GM19023 (cell line): Measurements from ENCODE around the gene RNASEH2A.
"Not testable (repeated sequence)": the region's sequence is repeated elsewhere in the genome, so short reads cannot be mapped to it uniquely, and the experiment has no call there.

ENCODE experiments used
- ATAC-seq: cut with Tn5 transposase; IDR thresholded peaks from one replicate; pipeline ENCODE4 v1.9.1; 2021; ENCODE audit warnings: mild to moderate bottlenecking, moderate library complexity; ENCODE audit not compliant: unreplicated experiment

RNASEH2A gene

DNA sequence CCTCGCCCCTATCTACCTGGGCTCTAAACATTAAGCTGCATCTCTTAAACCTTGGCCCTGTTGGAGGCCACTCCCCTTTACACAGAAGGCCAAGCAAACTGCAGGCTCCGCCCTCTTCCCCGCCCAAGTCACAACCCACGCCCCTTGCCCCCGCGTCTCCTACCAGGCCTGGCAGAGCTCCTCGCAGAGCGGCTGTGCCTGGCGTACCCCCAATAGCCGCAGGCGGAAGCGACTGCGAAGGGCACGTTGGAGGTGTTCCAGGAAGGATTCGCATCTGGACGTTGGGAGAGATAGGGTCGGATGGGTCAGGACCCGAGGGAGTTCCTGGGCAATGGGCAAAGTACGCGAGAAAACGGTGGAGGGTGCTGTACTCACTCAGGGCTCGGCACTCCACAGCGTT, 22.1 kb downstream of the RNASEH2A start:
- no peak for ATAC-seq

DNA sequence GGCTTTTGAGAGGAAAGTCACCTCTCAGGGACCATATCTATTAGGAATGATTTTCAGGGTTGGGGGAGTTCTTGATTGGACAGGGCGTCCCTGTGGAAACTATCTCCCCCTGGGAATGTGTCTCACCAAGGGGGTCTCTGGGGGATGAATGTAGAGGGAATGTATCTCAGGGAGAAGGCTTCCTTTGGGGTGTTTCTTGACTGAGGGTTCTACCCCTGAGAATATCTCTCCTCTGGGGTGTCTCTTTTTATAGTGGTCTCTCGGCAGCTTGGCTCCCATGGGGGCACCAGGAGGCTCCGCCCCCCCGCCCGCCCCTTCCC, 27.0 kb downstream of the RNASEH2A start:
- ATAC-seq, result no peak

DNA sequence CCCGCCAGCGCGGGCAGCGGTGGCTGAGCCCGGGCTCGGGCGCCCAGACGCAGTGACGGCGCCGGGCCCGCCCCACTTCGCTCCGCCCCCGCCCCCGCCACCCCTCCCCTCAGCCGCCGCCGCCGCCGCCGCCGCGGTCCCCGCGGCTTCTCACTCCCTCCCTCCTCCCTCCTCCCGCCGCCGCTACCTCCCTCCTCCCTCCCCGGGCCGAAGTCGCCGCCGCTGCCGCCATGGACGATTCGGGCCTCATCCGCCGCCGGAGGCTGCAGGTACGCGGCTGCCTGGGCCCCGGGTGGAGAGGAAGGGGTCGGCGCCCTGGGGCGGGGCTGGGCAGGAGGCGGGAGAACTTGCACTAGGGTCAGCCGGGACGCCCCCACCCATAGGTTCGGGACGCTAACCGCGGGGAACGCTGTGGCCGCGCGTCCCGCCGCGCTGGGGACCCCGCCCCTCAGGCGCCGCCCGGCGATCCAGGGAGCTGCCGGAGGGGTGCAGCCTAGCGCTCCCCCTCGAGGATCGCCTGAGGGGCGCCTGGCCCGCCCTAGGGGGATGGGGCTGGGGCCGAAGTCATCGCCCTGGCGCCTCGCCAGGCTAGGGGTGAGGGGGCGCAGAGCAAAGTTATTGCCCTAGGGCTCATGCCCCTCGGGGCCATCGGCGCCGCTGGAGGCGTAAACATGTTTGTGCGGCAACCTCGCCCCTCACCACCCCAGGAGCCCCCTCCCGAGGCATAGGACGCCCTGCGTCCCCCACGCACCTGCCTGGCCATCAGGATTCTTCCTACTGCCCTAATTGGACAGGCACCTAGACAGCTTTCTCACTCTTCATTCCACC, 27.6 kb downstream of the RNASEH2A start:
- ATAC-seq, result no peak

DNA sequence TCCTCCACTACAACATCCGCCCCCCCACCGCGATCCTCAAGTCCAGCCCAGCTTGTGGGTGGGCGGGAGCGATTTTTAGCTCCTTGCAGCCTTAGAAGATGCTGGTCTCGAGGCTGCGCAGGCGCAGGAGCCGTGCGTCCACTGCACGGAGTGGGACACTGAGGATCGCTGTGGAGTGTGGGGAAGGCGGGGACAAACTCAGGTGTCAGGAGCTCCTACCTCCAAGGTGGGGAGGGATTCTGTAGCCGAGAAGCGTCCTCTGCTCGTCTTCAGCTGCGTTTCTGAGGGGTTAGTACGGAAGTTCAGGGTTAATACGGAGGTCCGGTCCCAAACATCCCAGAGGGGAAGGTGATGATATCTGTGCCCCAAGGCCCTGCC, 28.2 kb downstream of the RNASEH2A start, which contains the start of gene RTBDN:
TSS of gene RTBDN (minus strand) at position 14 of the 378 bp plus-strand sequence. CDS start 4,600 bp downstream, outside the sequence.
- ATAC-seq, result no peak

DNA sequence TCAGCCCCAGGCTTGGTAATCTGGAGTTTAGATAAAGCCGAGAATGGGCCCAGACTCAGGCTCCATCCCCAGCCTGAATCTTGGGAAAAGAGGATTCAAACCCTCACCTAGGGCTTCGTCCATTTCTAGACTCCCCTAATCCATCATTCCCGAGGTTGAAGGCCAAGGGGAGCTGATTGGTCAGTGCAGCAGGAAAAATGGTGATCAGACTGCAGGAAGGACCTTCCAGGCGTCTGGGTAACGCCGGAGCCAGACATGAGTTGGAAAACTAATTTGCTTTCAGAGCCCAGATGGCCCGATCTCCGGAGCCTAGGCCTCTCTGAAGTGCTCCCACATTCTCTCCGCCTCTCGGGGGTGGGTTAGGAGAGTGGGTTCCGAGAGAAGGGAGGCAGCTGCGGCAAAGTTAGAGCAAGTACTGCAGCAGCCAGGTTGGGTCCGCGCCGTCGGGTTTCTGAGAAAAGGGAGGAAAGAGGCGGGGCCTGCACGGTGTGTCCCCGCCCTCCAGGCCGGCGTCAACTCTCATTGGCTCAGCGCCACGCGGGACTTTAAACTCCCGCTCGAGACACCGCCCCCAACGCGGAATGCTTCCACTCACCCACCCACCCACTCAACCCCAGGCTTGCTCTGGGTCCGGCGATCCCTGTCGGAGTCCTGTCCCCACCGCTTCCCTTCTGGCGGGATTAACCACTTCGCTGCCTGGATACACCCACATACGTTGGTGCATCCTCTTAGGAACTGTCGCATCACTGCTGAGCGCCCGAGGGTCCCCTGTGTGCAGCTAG, 28.8 kb downstream of the RNASEH2A start:
- ATAC-seq, result no peak

DNA sequence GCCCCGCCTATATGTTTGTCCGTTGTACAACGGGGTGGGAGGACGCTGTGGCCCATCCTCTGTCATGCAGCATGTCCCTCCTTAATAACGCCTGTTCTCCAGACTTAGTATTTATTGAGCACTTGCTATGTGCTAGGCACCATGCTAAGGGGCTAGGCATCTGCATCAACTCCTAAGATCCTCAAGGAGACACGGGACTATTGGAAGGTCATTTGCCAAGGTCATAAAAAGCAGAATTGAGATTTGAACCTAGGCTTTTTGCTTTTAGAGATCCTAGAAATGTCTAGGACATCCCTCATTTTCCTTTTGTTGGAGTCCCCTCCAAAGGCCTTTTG, 30.1 kb downstream of the RNASEH2A start:
- no peak for ATAC-seq

DNA sequence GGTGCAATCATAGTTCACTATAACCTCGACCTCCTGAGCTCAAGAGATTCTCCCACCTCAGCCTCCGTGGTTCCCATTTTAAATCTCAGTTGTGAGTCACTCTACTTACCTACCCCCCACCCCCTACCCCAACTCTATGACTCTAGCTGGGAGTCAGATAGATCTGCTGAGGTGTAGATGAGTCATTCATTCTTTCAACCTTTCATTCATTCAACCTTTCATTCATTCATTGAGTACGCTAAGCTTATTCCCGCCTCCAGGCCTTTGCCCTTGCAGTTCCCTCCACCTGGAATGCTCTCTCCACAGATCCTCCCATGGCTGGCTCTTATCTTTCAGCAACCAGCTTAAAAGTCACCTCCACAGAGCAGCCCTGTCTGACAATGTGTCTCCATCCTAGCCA, 30.8 kb downstream of the RNASEH2A start:
- ATAC-seq, result no peak

DNA sequence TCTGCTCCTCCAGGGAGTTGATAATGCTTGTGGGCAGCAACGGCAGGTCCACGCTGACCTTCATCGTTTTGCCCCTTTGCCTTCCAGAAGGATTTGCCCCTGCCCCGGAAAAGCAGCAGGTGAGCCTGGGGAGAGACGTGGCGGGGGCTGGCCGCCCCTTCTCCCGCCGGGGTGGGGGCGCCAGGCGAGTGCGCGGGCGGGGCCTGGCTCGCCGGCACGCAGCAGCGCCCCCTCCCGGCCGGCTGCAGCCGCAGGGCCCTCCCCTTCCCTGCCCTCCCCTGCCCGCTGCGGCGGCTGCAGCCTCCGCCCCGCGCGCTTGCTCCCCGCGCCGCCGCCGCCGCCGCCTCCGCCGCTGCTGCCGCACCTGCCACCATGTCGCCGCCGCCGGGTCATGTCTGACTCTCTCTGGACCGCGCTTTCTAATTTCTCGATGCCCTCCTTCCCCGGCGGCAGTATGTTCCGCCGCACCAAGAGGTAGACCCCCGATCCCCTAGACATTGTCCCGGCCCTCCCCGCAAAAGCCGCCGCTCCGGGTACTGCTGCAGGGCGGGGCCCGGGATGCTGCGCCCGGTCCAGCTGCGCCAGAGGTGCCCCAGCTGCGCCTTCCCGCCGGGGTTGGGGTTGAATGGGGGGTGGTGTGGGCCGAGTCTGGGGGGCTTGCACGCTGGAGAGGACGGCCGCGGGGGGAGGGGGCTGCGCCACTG, 31.9 kb downstream of the RNASEH2A start, which contains the start of gene MAST1:
TSS of gene MAST1 (plus strand) at position 334 of the 704 bp plus-strand sequence. CDS start at position 392, 58 bp downstream.
- no peak for ATAC-seq

DNA sequence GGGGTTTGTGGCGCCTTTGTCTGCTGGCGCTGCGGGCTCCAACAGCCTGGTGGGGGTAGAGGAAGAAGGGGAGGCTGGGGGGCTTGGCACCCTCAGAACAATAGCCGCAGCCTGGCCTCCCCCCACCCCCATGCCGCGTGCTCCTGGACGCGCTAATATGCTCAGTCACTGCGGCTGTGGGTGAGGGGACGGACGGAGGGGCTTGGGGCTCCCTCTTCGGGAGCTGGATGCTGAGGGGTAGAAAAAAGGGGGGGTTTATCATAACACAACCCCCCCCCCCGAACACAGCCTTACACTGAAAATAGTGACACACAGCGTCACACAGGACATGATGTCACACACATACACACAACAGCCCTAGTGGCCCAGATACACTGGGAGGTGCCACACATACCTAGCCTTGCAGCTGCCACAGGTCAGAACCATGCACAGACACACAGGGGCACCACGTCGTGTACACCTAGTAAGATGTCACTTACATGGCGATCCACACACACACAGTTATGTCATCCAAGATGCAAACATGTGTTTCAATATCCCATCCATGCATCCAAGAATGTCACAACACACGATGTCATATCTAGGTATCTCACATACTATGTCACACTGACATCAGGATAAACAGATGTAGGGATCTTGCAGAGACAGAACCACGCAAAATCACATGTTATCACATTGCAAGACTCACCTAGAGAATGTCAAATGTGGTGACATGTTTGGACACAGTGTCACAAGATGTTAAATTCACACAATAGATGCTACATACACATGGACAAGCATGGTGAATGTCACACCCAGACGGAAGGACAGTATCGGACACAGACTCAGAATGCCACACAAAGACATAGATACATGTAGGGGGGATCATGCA, 32.7 kb downstream of the RNASEH2A start:
- ATAC-seq, result no peak

DNA sequence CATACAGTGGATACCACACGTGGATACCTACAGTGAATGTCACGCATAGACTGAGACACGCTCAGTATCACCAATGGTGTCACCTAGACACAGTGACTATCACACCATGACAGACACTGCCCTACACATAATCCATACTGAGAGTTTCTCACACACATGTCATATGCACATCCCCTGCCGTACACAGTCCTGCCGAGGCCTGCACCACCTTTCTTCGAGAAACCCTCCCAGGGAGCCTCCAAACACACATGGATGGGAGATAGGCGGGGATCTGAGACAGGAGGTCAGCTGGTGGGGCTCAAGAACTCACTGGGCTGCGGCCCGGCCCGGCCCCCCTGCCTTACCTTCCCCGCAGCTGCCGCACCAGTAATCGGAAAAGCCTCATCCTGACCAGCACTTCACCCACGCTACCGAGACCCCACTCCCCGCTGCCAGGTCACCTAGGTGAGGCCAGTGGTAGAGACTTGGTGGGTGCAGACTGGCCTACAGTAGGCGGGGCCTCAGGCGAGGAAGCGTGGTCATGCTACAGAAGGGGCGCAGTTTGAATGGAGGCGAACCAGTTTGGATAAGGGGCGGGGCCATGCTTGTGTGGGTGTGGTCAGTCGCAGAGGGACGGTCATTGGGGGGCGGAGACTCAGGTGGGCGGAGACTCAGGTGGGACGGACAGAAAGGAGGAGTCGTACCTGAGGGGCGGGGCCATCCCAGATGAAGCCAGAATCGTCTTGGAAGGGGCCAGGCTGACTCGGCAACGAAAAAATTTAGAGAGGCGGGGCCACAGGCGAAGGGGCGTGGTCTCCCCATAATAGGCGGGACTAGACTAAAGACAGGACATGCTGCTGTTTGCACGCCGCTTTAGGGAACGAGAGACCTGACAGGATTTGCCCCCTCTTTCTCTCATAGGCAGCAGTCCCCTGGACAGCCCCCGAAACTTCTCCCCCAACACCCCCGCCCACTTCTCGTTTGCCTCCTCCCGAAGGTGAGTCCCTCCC, 34.0 kb downstream of the RNASEH2A start:
- ATAC-seq, result no peak

DNA sequence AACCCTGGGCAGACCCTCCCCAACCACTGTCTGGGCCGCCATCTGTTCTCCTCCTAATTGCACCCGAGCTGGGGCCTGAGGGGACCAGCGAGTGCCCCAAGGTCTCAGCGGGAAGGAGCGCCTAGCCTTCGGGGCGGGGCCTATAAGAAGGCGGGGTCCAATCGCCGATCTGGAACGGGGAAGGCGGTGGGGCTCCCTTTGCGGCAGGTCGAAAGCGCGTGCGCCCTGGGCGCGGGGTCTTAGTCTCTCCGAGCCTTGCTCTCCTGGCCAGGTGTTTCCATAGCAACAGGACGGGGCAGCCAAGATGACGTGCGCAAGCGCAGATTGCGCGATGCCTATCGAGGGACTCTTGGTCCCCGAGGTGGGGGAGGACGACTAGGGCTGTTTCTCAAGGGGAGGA, 34.7 kb downstream of the RNASEH2A start:
- ATAC-seq, result no peak

DNA sequence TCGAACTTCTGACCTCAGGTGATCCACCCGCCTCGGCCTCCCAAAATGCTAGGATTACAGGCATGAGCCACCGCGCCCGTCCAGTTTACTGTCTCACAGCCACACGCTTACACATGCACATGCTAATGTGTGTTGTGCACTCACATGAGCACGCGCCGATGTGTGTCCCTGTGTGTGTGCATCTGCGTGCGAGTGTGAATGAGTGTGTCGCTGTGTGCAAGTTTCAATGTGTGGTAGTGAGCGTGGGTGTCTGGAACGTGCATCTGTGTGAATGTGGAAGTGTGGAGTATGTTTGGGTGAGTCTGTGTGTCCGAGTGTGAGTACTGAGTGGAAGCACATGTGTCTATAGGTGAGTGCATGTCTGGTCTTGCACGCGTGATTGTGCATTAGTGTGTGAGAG, 36.1 kb downstream of the RNASEH2A start:
- no peak for ATAC-seq

DNA sequence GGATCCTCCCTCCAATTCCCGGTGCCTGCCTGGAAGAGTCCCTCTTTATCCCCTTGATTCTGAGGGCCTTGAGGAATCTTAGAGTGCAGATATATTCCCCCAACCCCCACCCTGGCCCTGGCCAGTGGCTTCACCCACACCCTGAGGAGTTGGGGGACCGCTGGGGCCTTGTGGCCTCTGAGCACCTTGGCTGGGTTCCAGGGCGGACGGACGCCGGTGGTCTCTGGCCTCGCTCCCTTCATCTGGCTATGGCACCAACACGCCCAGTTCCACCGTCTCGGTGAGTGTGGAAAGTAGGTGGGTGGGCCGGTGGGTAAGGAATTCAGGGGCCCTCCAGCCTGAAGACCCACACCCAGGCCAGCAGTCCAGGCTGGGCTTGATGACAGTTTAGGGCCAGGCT, 36.9 kb downstream of the RNASEH2A start:
- ATAC-seq, result no peak

DNA sequence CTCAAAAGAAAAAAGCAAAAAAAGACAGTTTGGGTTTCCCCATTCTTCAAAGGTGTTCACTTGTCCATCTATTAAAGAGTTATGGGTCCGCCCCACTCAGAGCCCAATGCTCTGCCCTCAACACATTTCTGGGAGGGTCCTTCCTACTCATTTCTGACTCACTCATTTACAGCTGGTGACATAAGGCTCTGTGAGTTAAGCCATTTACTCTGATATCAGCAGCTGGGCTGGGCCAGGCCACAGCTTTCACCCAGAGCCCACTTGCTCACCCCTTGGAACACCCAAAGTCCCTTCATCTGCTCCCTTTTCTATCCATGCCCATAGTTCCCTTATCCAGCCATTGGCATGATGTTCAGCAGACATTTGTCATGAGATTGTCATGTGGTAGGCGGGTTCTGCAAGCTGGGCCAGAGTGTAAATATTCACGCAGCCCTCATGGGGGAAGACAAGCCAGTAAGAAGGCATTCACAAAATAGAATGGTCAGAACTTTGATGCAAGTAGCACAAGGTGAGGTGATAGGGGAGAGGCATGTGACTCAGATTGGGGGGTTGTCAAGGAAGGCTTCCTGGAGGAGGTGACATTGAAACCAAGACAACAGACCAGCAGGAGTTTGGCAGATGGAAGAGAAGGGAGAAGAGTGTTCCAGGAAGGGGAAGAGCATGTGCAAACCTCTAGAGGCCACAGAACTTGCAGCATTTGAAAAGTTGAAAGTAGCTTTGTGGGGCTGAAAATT, 37.8 kb downstream of the RNASEH2A start:
- no peak for ATAC-seq

DNA sequence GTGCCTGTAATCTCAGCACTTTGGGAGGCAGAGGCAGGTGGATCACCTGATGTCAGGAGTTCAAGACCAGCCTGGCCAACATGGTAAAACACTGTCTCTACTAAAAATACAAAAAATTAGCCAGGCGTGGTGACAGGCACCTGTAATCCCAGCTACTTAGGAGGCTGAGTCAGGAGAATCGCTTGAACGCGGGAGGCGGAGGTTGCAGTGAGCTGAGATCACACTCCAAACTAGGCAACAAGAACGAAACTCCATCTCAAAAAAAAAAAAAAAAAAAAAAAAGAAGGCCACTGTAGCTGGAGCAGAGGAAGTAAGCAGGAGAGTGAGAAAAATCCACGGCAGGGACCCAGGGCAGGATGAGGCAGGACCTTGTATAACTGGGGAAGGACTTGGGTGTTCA, 40.2 kb downstream of the RNASEH2A start:
- not testable (repeated sequence) for ATAC-seq

DNA sequence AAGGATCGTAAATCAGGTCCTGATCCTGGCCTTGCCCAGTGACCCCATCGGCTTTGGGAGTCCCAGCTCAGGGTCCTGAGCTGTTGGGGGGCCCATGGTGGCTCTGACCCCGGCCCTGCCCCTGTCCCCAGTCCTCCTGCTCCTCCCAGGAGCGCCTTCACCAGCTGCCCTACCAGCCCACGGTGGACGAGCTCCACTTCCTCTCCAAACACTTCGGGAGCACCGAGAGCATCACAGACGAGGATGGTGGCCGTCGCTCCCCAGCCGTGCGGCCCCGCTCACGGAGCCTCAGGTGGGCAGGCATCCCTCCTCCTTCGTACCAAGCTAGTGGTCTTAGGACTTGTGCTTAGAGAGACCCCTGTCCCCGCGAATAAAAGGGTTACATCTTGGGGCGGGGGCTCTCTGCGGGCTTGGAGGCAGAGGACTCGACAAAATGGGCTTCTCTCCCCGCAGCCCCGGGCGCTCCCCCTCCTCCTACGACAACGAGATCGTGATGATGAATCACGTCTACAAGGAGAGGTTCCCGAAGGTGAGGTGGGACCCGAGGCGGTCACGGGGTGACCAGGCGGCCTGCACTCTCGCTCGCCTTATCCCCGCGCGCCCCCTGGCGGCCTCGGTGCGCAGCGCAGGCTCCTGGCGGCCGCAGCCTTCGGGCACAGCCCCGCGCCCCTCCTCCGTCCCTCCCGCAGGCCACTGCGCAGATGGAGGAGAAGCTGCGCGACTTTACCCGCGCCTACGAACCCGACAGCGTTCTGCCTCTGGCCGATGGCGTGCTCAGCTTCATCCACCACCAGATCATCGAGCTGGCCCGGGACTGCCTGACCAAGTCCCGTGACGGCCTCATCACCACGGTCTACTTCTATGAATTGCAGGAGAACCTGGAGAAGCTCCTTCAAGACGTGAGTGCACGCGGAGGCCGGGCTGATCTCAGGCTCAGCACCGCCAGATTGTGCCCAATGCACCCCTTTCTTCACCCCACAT, 41.1 kb downstream of the RNASEH2A start:
- no peak for ATAC-seq

DNA sequence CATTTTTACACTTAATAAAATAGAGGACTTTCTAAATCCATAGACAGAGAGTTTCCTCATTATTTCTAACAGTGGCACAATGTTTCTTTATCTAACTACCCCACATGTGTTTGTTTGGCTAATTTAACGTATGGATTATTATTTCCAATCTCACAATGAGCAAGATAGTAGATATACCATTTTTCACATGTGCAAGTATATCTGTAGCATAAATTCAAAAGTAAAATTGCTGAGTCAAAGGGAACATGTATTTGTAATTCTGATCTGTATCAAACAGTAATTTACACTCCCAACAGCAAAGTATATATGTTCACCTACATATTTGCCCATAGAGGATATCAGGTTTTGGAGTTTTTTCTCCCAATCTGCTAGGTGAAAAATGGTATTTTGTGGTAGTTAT, 50.3 kb downstream of the RNASEH2A start:
- no peak for ATAC-seq
